GM10266 (cell line): ENCODE measurements around the gene VSX1.
A peak's percentile ranks its signal among the peaks of the same experiment; 100 is the strongest.

ENCODE experiments used
- DNase-seq: peaks from one replicate; pipeline ENCODE4 v3.0.0; 2012; ENCODE audit errors: extremely low spot score
- CTCF ChIP-seq: IDR thresholded peaks from 2 replicates; pipeline ENCODE4 v1.5.1; 2012; ENCODE audit warnings: mild to moderate bottlenecking, low read depth; ENCODE audit not compliant: control insufficient read depth, insufficient read depth; ENCODE audit errors: missing control alignments

Gene VSX1

GRCh38 chr20:25081065-25081729, 744 bp downstream of the VSX1 start:
- no peak for TF ChIP-seq CTCF
- DNase-seq = peak; percentile 52

GRCh38 chr20:25079171-25079570, 2.8 kb downstream of the VSX1 start:
- no peak for DNase-seq
- TF ChIP-seq CTCF = no peak

- TF ChIP-seq CTCF = no peak
- peak; percentile 19 for DNase-seq
These were observed 3.3 kb downstream of the VSX1 start for GRCh38 chr20:25078662-25079061.

GRCh38 chr20:25077610-25078169, 4.3 kb downstream of the VSX1 start:
- no peak for TF ChIP-seq CTCF
- peak; percentile 40 for DNase-seq

GRCh38 chr20:25076731-25077609, 5.0 kb downstream of the VSX1 start:
- peak; percentile 45 for DNase-seq
- TF ChIP-seq CTCF = peak; percentile 28

- no peak for DNase-seq
- TF ChIP-seq CTCF = no peak
These were observed 5.7 kb downstream of the VSX1 start for GRCh38 chr20:25076201-25076600.
